Loucy (cell line): ENCODE measurements around the gene HGS.

ENCODE experiments used
- H2AFZ ChIP-seq: fragments of 200-600 bp; sonication (generic); 2 replicates; pipeline ENCODE4 v1.6.0; 2016; ENCODE audit warnings: antibody characterized with exemption, mild to moderate bottlenecking, low read length, moderate library complexity
- H3F3A ChIP-seq: fragments of 200-600 bp; 2 replicates; pipeline ENCODE4 v1.6.0; 2016; ENCODE audit warnings: antibody characterized with exemption, low read depth, mild to moderate bottlenecking
- H3K27me3 ChIP-seq: fragments of 200-600 bp; sonication (generic); 2 replicates; pipeline ENCODE4 v1.6.1; 2014; ENCODE audit warnings: low read length, mild to moderate bottlenecking; ENCODE audit not compliant: insufficient read depth, poor library complexity, severe bottlenecking
- H3K36me3 ChIP-seq: fragments of 200-600 bp; sonication (generic); 2 replicates; pipeline ENCODE4 v1.6.1; 2016; ENCODE audit warnings: low read length; ENCODE audit not compliant: insufficient read depth
- H3K4me1 ChIP-seq: fragments of 200-600 bp; sonication (generic); 2 replicates; pipeline ENCODE4 v1.5.1; 2014; ENCODE audit warnings: low read length, mild to moderate bottlenecking; ENCODE audit not compliant: insufficient read depth, poor library complexity, severe bottlenecking
- H3K4me2 ChIP-seq: fragments of 200-600 bp; sonication (generic); 2 replicates; pipeline ENCODE4 v1.6.0; 2014; ENCODE audit warnings: antibody characterized with exemption, low read length, low read depth, mild to moderate bottlenecking; ENCODE audit not compliant: poor library complexity, severe bottlenecking
- H3K4me3 ChIP-seq: fragments of 200-600 bp; sonication (generic); 2 replicates; pipeline ENCODE4 v1.5.1; 2014; ENCODE audit warnings: low read length, mild to moderate bottlenecking, mixed read lengths; ENCODE audit not compliant: poor library complexity, severe bottlenecking
- H3K79me2 ChIP-seq: fragments of 200-600 bp; sonication (generic); 2 replicates; pipeline ENCODE4 v1.6.1; 2014; ENCODE audit warnings: low read length; ENCODE audit not compliant: insufficient read depth
- H3K9ac ChIP-seq: fragments of 200-600 bp; sonication (generic); 2 replicates; pipeline ENCODE4 v1.6.0; 2014; ENCODE audit warnings: mild to moderate bottlenecking, low read depth, low read length, moderate library complexity; ENCODE audit not compliant: poor library complexity, severe bottlenecking
- H3K9me2 ChIP-seq: fragments of 200-600 bp; sonication (generic); replicated peaks from 2 replicates; pipeline ENCODE4 v1.6.1; 2016; ENCODE audit warnings: low read depth, low read length, mixed read lengths
- H3K9me3 ChIP-seq: fragments of 200-600 bp; sonication (generic); 2 replicates; pipeline ENCODE4 v1.6.1; 2014; ENCODE audit warnings: mild to moderate bottlenecking, antibody characterized with exemption, low read length, low read depth; ENCODE audit not compliant: insufficient read depth
- H4K20me1 ChIP-seq: fragments of 200-600 bp; sonication (generic); 2 replicates; pipeline ENCODE4 v1.6.0; 2014; ENCODE audit warnings: antibody characterized with exemption, low read length, mild to moderate bottlenecking; ENCODE audit not compliant: insufficient read depth, poor library complexity, severe bottlenecking
- CTCF ChIP-seq: fragments of 200-600 bp; sonication (generic); conservative IDR thresholded peaks from 2 replicates; pipeline ENCODE4 v1.5.1; 2014; ENCODE audit warnings: mild to moderate bottlenecking, antibody characterized with exemption, low read length
- EZH2phosphoT487 ChIP-seq: fragments of 200-600 bp; IDR thresholded peaks from 2 replicates; pipeline ENCODE4 v1.6.1; 2018; ENCODE audit warnings: antibody characterized with exemption, mild to moderate bottlenecking, moderate library complexity, borderline replicate concordance

Gene HGS

GRCh38 chr17:81740395-81740961 is 56.7 kb downstream of the HGS start:
- Histone ChIP-seq H3K79me2 (no peaks in the 10 kb centered on the region), H3K36me3 (no peaks in the 10 kb centered on the region), H3K9ac (no peak overlapping the region), H3K4me1 (peaks cover 6% of the 10 kb centered on the region), H3K4me2 (no peak overlapping the region), H2AFZ (no peak overlapping the region), H3K4me3 (no peak overlapping the region), H4K20me1 (no peaks in the 10 kb centered on the region), H3F3A (no peaks in the 10 kb centered on the region), H3K9me2 (no peaks in the 10 kb centered on the region), H3K27me3 (no peaks in the 10 kb centered on the region), H3K9me3 (no peaks in the 10 kb centered on the region)
- TF ChIP-seq CTCF = no peak
- TF ChIP-seq EZH2phosphoT487 = no peak

GRCh38 chr17:81741049-81741593 is 57.3 kb downstream of the HGS start:
- no peaks in the 10 kb centered on the region for H3K36me3 ChIP-seq
- no peak overlapping the region for H3K9ac ChIP-seq
- no peak for TF ChIP-seq EZH2phosphoT487
- TF ChIP-seq CTCF = no peak
- H3F3A ChIP-seq = no peaks in the 10 kb centered on the region
- no peak overlapping the region for H3K4me2 ChIP-seq
- H3K79me2 ChIP-seq = no peaks in the 10 kb centered on the region
- H3K4me1 ChIP-seq = no peaks in the 10 kb centered on the region
- H3K4me3 ChIP-seq = no peak overlapping the region
- no peaks in the 10 kb centered on the region for H4K20me1 ChIP-seq
- no peak overlapping the region for H2AFZ ChIP-seq
- H3K9me2 ChIP-seq = no peaks in the 10 kb centered on the region
- H3K9me3 ChIP-seq = no peaks in the 10 kb centered on the region
- H3K27me3 ChIP-seq = no peaks in the 10 kb centered on the region

GRCh38 chr17:81741594-81742452 is 58.0 kb downstream of the HGS start:
- Histone ChIP-seq H3K4me3 (no peak overlapping the region), H3K4me1 (no peaks in the 10 kb centered on the region), H4K20me1 (no peaks in the 10 kb centered on the region), H3F3A (no peaks in the 10 kb centered on the region), H3K9me2 (no peaks in the 10 kb centered on the region), H3K4me2 (no peak overlapping the region), H3K9ac (no peak overlapping the region), H3K9me3 (no peaks in the 10 kb centered on the region), H3K27me3 (no peaks in the 10 kb centered on the region), H3K36me3 (no peaks in the 10 kb centered on the region), H3K79me2 (no peaks in the 10 kb centered on the region), H2AFZ (no peak overlapping the region)
- TF ChIP-seq EZH2phosphoT487 (no peak), CTCF (no peak)
